Subcutaneous adipose tissue (tissue), 4 donors: ENCODE measurements around the gene LEF1. TPM values are rescaled to one million over a fixed set of nuclear protein-coding genes. Genes with fewer than 3 reads are reported as not detected.

Source experiments
- CTCF ChIP-seq: fragments of 450-650 bp; IDR thresholded peaks from one replicate; pipeline ENCODE4 v1.5.1; 2016; ENCODE audit warnings: low read depth, mild to moderate bottlenecking, control low read depth, antibody characterized with exemption, moderate library complexity
- total RNA-seq, 4 donors: library from RNA; depleted of rRNA; stranded (reverse); fragments of >200 nt; gene quantifications; one replicate each; pipeline ENCODE4 v1.1.0, GENCODE V29; 2016

Gene LEF1
- total RNA-seq, 4 donors from 2014 or later = 1.1 to 6.8 (median 5.1) TPM; not detected in 1

DNA sequence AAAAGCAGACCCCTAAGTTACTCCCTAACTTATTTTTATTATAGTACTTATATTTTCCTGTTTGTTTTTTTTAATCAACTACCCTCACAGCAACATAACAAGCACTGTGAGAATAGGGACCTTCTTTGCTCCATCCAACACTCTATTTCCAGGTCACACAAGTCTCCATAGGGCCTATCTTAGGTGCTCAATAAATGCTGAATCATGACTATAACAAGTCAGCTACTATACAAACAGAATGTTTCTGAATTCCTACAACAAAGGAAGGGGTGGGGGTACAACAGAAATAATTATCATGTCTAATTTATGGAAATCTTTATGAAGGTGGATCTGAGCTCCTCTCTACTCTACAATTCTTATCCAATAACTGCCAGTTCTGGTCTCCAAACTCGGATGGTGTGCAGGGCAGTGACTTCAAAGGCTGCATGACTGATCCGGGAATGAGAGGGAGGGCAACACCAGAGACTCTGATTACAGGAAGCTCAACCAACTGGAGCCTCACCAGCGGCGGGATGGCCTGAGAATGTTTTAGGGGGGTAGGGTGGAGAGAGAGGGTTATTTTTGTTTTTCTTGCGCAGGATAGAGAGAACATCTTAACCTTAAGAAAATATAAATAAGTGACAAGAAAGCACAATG, 107.9 kb downstream of the LEF1 start:
- TF ChIP-seq CTCF = no peak

- no peak for TF ChIP-seq CTCF
Measured at GRCh38 chr4:108060164-108060563, 108.6 kb downstream of the LEF1 start.

- no peak for TF ChIP-seq CTCF
Measured at GRCh38 chr4:108058685-108059440, 109.9 kb downstream of the LEF1 start.

- no peak for TF ChIP-seq CTCF
Measured at GRCh38 chr4:108056418-108056817, 112.3 kb downstream of the LEF1 start.

DNA sequence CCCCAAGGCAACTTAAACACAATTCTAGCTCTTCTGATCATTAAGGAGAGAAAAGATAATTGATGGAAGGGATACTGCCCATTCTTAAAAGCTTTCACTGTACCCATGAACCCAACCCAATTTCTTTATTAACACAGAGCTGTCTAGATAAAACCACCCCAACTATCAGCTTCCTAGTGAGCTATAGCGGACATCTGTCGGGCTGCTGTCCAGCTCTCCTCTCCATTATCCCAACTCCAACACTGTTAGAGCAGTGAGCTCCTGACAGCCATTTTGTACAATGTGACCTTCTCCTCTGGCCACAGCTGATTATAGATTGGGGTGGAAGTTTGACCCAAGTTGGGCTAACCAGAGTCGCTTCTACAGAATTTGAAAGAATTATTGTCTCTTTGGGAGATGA, 112.9 kb downstream of the LEF1 start:
- TF ChIP-seq CTCF = no peak

DNA sequence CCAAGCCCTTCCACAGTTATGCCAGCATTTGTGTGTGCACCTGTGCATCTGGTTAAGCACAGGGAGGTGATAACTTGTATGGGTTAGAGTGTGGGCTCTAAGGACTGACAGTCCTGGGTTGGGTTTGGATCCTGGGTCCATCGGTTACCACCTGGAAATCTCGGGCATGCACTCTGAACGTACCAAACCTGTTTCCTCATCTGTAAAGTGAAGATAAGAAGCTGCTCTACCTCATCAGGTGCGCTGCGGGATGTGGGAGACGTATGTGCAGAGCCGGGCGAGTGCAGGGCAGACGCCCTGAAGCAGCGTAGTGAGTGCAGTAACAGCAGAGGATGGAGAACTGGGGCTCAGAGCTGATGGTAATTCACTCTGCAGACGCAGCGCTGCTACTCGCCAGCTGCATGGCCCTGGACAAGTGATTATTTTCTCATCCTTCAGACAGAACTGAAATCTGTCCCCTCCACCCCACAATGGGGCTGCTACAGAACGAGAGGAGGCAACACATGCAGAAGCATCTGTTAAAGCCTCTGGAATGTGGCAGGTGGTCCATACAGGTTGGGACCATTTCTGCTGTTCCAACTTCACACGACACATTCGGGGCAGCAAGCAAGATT, 114.6 kb downstream of the LEF1 start:
- TF ChIP-seq CTCF = no peak

GRCh38 chr4:108053251-108053711, 115.5 kb downstream of the LEF1 start:
- no peak for TF ChIP-seq CTCF
